Suppressor macrophage treated with lipopolysaccharide for 4 hours (primary cell): ENCODE results near the gene PIEZO2.
"Not testable (repeated sequence)": the region's sequence is repeated elsewhere in the genome, so short reads cannot be mapped to it uniquely, and the experiment has no call there.

Experiments
- DNase-seq: peaks from one replicate; pipeline ENCODE4 v3.0.0-alpha.2; 2020

The PIEZO2 gene

GRCh38 chr18:10923141-10923540, 226.2 kb downstream of the PIEZO2 start:
- DNase-seq, result no peak

DNA sequence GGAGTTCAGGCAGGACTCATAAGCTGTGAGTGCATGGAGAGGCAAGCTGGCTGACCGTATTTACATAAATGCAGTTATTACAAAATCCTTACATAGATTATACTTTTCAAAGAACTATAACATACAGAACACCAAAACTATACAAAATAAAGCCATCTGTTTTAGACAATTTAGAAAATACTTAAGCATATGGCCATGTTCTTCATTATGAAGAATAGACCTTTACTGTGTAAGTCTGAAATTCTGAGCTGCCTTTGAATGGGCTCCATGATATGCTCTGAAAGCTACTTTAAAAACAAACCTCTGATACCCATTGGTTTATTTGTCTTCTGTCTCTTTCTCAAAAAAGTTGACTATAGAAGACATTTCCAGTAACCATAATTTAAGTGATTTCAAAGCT, 226.7 kb downstream of the PIEZO2 start:
- not testable (repeated sequence) for DNase-seq

- not testable (repeated sequence) for DNase-seq
Measured at GRCh38 chr18:10920309-10920708, 229.1 kb downstream of the PIEZO2 start.

- DNase-seq, result no peak
Measured at GRCh38 chr18:10919851-10920250, 229.5 kb downstream of the PIEZO2 start.

- no peak for DNase-seq
Measured at GRCh38 chr18:10916865-10917264, 232.5 kb downstream of the PIEZO2 start.

DNA sequence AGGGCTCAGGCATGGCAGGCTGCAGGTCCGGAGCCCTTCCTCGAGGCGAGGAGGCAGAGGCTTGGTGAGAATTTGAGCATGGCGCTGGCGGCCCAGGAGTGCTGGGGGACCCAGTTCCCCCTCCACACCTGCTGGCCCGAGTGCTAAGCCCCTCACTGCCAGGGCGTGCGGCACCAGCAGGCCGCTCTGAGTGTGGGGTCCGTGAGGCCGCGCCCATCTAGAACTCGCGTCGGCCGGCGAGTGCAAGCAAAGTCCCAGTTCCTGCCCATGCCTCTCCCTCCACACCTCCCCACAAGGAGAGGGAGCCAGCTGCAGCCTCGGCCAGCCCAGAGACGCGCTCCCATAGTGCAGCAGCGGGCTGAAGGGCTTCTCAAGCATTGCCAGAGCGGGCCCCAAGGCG, 233.0 kb downstream of the PIEZO2 start:
- DNase-seq, result no peak

- DNase-seq, result not testable (repeated sequence)
Measured at GRCh38 chr18:10915748-10916147, 233.6 kb downstream of the PIEZO2 start.

- not testable (repeated sequence) for DNase-seq
Measured at GRCh38 chr18:10914610-10915009, 234.8 kb downstream of the PIEZO2 start.

GRCh38 chr18:10913919-10914318, 235.4 kb downstream of the PIEZO2 start:
- DNase-seq, result no peak

- DNase-seq, result no peak
Measured at GRCh38 chr18:10912790-10913545, 236.4 kb downstream of the PIEZO2 start.

- DNase-seq, result no peak
Measured at GRCh38 chr18:10909724-10910123, 239.6 kb downstream of the PIEZO2 start.

- DNase-seq, result no peak
Measured at GRCh38 chr18:10908760-10909159, 240.6 kb downstream of the PIEZO2 start.

DNA sequence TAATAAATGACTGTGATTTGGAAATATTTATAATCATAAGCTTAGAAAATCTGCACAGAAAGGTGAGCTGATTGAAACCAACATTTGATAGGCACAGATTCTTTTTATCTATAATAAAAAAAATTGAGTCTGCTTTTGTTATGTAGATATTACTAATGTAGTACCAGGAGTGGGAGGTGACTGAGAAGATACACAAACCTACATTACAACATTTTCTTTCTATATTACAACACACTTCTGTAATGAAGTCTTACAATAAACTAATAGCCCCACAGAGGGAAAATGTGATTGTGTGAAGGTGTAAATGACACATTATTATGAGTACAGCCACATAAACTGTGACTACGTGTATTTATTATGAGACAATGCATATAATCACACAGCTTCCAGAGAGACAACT, 241.6 kb downstream of the PIEZO2 start:
- no peak for DNase-seq

- no peak for DNase-seq
Measured at GRCh38 chr18:10901329-10901728, 248.0 kb downstream of the PIEZO2 start.

DNA sequence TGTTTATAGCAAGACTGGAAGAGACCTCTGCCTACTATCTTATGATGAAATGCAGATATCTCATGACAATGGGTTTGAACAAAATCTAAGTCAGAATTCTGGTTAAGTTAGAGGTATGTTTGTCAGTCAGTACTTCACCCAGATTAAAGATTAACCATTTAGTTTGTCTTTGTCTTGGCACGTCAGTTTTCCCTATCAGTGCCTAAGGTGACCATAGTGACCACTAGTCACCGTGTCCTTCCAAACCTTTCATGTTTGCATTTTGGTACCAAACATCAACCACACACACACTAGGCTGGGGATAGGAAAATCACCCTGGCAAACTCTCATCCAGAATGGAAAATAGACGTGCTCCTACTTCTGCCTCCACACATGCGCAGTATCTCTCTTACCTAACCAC, 248.9 kb downstream of the PIEZO2 start:
- DNase-seq, result no peak

DNA sequence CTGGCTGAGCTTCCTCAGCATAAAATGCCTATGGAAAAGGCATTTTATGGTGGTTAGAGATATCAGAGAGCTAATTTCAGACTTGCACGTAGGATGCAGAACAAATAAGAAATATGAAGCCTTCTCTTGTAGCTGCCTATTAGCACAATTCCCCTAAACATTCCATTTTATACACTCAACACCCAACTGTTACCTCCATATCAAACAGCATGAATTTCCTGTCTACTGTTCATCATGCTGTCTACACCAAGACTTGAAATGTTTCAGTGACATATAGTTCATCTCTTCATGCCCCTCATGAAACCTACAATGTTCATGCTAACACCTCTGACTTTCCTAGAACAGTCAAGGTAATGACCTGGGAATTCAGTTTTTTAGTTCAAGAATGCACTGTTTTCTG, 249.9 kb downstream of the PIEZO2 start:
- no peak for DNase-seq

DNA sequence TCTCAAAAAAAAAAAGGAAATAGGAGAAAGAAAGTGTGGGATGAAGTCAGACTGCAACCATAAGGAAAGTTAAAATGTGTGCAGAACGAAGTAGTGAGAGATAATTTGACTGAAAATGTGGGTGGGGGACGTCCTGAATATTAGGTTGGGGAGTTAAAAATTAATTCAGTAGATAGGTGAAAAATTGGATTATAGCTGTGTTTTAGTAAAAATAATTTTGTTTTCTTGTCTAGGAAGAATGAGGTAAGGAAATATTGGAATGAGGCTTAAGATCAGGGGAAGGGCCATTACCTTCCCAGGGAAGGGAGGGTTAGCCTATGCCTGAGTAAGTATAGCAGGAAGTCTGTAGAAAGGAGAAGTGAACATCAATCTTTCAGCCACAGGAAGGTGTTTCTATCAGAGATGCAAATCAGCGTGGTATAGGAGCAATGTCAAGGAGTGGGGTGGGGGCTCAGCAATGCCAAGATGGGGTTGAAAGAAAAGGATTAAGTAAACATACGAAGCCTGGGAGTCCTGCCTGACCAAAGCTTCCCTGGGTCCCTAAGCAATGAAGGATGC, 250.9 kb downstream of the PIEZO2 start:
- no peak for DNase-seq

DNA sequence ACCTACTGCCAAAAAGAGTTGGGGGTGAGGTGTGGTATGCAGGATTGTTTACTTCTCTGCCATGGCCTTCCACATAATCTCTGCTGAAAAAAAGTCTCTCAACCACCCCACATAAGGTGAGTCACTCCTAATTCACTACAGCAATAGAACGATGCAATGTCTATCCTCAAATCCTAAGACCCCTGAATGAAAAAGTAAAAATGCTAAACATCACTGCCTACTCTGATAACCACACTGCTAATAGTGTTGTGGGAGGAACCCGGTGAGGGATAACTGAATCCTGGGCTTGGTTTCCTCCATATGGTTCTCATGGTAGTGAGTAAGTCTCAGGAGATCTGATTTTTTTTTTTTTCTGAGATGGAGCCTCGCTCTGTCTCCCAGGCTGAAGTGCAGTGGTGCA, 252.5 kb downstream of the PIEZO2 start:
- DNase-seq, result no peak

GRCh38 chr18:10895976-10896375, 253.4 kb downstream of the PIEZO2 start:
- DNase-seq, result no peak

GRCh38 chr18:10894501-10894900, 254.9 kb downstream of the PIEZO2 start:
- DNase-seq, result no peak

GRCh38 chr18:10893761-10894160, 255.6 kb downstream of the PIEZO2 start:
- DNase-seq, result no peak

- DNase-seq, result no peak
Measured at GRCh38 chr18:10893196-10893595, 256.2 kb downstream of the PIEZO2 start.

- no peak for DNase-seq
Measured at GRCh38 chr18:10892786-10893185, 256.6 kb downstream of the PIEZO2 start.

- no peak for DNase-seq
Measured at GRCh38 chr18:10890022-10890421, 259.3 kb downstream of the PIEZO2 start.

DNA sequence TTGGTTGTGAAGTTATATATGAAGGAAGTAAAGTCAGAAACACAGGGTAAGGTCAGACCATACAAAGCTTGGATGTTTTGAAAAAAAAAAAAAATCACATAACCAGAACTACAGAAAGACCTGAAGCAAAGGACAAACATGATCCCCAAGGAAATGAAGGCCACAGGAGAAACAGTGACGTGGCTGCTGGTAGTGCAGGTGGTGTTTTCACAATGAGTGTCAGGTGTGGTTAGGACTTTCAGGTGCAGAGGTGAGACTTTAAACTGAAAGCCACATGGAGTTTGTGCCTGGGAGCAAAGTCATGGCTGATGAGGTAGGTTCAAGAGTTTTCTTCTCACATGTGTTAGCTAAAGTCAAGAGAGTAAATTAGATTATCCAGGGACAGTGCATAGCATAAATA, 270.7 kb downstream of the PIEZO2 start:
- DNase-seq, result no peak
